ENCODE results near the gene HOXC11.
A peak's percentile ranks its signal among the peaks of the same experiment; 100 is the strongest.

The HOXC11 gene

GRCh38 chr12:53944209-53944608, 28.7 kb upstream of the HOXC11 start:
- DNase-seq: no peak

GRCh38 chr12:53944907-53945847, 27.7 kb upstream of the HOXC11 start:
- no peak for DNase-seq

- no peak for DNase-seq
These were observed 25.2 kb upstream of the HOXC11 start for GRCh38 chr12:53947743-53948142.

GRCh38 chr12:53948650-53949593, 24.0 kb upstream of the HOXC11 start:
- DNase-seq: no peak

GRCh38 chr12:53949631-53950436, 23.1 kb upstream of the HOXC11 start:
- peak; percentile 23 for DNase-seq

- no peak for DNase-seq
These were observed 22.5 kb upstream of the HOXC11 start for GRCh38 chr12:53950437-53950773.

- DNase-seq: no peak
These were observed 21.9 kb upstream of the HOXC11 start for GRCh38 chr12:53950789-53951576.

GRCh38 chr12:53951577-53952334, 21.2 kb upstream of the HOXC11 start:
- no peak for DNase-seq

- no peak for DNase-seq
These were observed 20.6 kb upstream of the HOXC11 start for GRCh38 chr12:53952335-53952694.

GRCh38 chr12:53952871-53953734, 19.8 kb upstream of the HOXC11 start:
- DNase-seq: no peak

GRCh38 chr12:53953831-53954693, 18.9 kb upstream of the HOXC11 start:
- DNase-seq: no peak

- DNase-seq: no peak
These were observed 18.3 kb upstream of the HOXC11 start, which contains the start of gene HOXC12 for GRCh38 chr12:53954694-53955035. Gene HOXC12, plus strand, starts transcription at chr12:53954903. Its CDS starts 27 bp downstream, at chr12:53954930.

- no peak for DNase-seq
These were observed 17.7 kb upstream of the HOXC11 start for GRCh38 chr12:53955036-53955775.

GRCh38 chr12:53955776-53956250, 17.1 kb upstream of the HOXC11 start:
- DNase-seq: no peak

GRCh38 chr12:53956251-53956887, 16.6 kb upstream of the HOXC11 start:
- no peak for DNase-seq

- no peak for DNase-seq
These were observed 15.9 kb upstream of the HOXC11 start for GRCh38 chr12:53956914-53957536.

GRCh38 chr12:53958128-53958527, 14.8 kb upstream of the HOXC11 start:
- no peak for DNase-seq

All from NCI-H187 treated with DMSO at 0.1 percent for 48 hours (cell line).